Activated T-helper 17 cell treated with anti-CD3 and anti-CD28 coated beads, Interleukin-2, amount 50 U/mL, for 72 hours (primary cell): Measurements from ENCODE around the gene ZNF658. TPM values are rescaled to one million over a fixed set of nuclear protein-coding genes. Genes with fewer than 3 reads are reported as not detected.
"Not testable (repeated sequence)": the region's sequence is repeated elsewhere in the genome, so short reads cannot be mapped to it uniquely, and the experiment has no call there.

ENCODE experiments used
- ATAC-seq: fragments of 150-1000 bp; cut with Tn5 transposase; replicated peaks from 2 replicates; pipeline ENCODE4 v1.10.0; 2021; ENCODE audit warnings: mild to moderate bottlenecking, moderate library complexity
- H3K27ac Mint-ChIP-seq: one replicate; pipeline ENCODE4 v1.8.0; 2022; ENCODE audit warnings: mixed read lengths
- H3K27me3 Mint-ChIP-seq: one replicate; pipeline ENCODE4 v1.8.0; 2022; ENCODE audit warnings: mixed read lengths
- H3K36me3 Mint-ChIP-seq: one replicate; pipeline ENCODE4 v1.8.0; 2022; ENCODE audit warnings: low read depth, mild to moderate bottlenecking, mixed read lengths
- H3K4me1 Mint-ChIP-seq: one replicate; pipeline ENCODE4 v1.8.0; 2022; ENCODE audit warnings: mixed read lengths
- H3K4me3 Mint-ChIP-seq: one replicate; pipeline ENCODE4 v1.8.0; 2022; ENCODE audit warnings: mild to moderate bottlenecking, mixed read lengths
- H3K9me3 Mint-ChIP-seq: one replicate; pipeline ENCODE4 v1.8.0; 2022; ENCODE audit warnings: mixed read lengths
- total RNA-seq, 2 donors: library from RNA; stranded (reverse); gene quantifications; one replicate each; pipeline ENCODE4 v1.2.3, GENCODE V29; 2022

ZNF658 gene
- total RNA-seq: 1 to 10 TPM; 1.3 to 1.6 TPM

GRCh38 chr9:66900490-66901131, at the start of gene ZNF658:
Gene ZNF658, plus strand, starts transcription at chr9:66900725. Its CDS starts 2,837 bp downstream, at chr9:66903562.
- peak within 1 kb of the TSS; percentile 89 for H3K4me3 Mint-ChIP-seq

GRCh38 chr9:66861732-66862131, 38.8 kb upstream of the ZNF658 start:
- H3K36me3 Mint-ChIP-seq: not testable (repeated sequence)

More at GRCh38 chr9:66900490-66901131, at the start of gene ZNF658:
- peak within 1 kb of the TSS; percentile 88 for H3K27ac Mint-ChIP-seq
- not testable (repeated sequence) for H3K9me3 Mint-ChIP-seq, H3K27me3 Mint-ChIP-seq, H3K4me1 Mint-ChIP-seq, H3K36me3 Mint-ChIP-seq
- ATAC-seq: peak; percentile 96

GRCh38 chr9:66868660-66869059, 31.9 kb upstream of the ZNF658 start:
- ATAC-seq, H3K27me3 Mint-ChIP-seq, H3K9me3 Mint-ChIP-seq, H3K4me1 Mint-ChIP-seq, H3K27ac Mint-ChIP-seq, H3K36me3 Mint-ChIP-seq, H3K4me3 Mint-ChIP-seq: not testable (repeated sequence)

More at GRCh38 chr9:66861732-66862131, 38.8 kb upstream of the ZNF658 start:
- H3K27ac Mint-ChIP-seq, H3K9me3 Mint-ChIP-seq, H3K4me1 Mint-ChIP-seq, H3K4me3 Mint-ChIP-seq, H3K27me3 Mint-ChIP-seq, ATAC-seq: not testable (repeated sequence)

- not testable (repeated sequence) for H3K27me3 Mint-ChIP-seq, H3K4me3 Mint-ChIP-seq, H3K4me1 Mint-ChIP-seq, H3K27ac Mint-ChIP-seq, H3K9me3 Mint-ChIP-seq, H3K36me3 Mint-ChIP-seq, ATAC-seq
These were observed 19.9 kb upstream of the ZNF658 start for GRCh38 chr9:66880605-66881004.

- not testable (repeated sequence) for ATAC-seq, H3K4me3 Mint-ChIP-seq, H3K4me1 Mint-ChIP-seq, H3K9me3 Mint-ChIP-seq, H3K36me3 Mint-ChIP-seq, H3K27ac Mint-ChIP-seq, H3K27me3 Mint-ChIP-seq
These were observed 18.7 kb upstream of the ZNF658 start for GRCh38 chr9:66881847-66882246.

GRCh38 chr9:66890334-66890733, 10.2 kb upstream of the ZNF658 start:
- not testable (repeated sequence) for ATAC-seq, H3K4me1 Mint-ChIP-seq, H3K36me3 Mint-ChIP-seq, H3K4me3 Mint-ChIP-seq, H3K9me3 Mint-ChIP-seq, H3K27me3 Mint-ChIP-seq, H3K27ac Mint-ChIP-seq

GRCh38 chr9:66901141-66901540, 616 bp downstream of the ZNF658 start:
- not testable (repeated sequence) for H3K9me3 Mint-ChIP-seq, H3K27ac Mint-ChIP-seq, ATAC-seq, H3K27me3 Mint-ChIP-seq, H3K36me3 Mint-ChIP-seq, H3K4me1 Mint-ChIP-seq
- peak overlapping the region; percentile 89 for H3K4me3 Mint-ChIP-seq

GRCh38 chr9:66909560-66909959, 9.0 kb downstream of the ZNF658 start:
- ATAC-seq, H3K27me3 Mint-ChIP-seq, H3K27ac Mint-ChIP-seq, H3K4me3 Mint-ChIP-seq, H3K4me1 Mint-ChIP-seq, H3K9me3 Mint-ChIP-seq: not testable (repeated sequence)
- H3K36me3 Mint-ChIP-seq: peaks cover 13% of the 10 kb centered on the region

- not testable (repeated sequence) for H3K27me3 Mint-ChIP-seq, H3K4me3 Mint-ChIP-seq, H3K9me3 Mint-ChIP-seq, H3K36me3 Mint-ChIP-seq, ATAC-seq, H3K4me1 Mint-ChIP-seq, H3K27ac Mint-ChIP-seq
These were observed 19.5 kb downstream of the ZNF658 start for GRCh38 chr9:66920072-66920471.

GRCh38 chr9:66936194-66936870, 35.8 kb downstream of the ZNF658 start:
- H3K27me3 Mint-ChIP-seq, H3K9me3 Mint-ChIP-seq, H3K4me3 Mint-ChIP-seq, H3K36me3 Mint-ChIP-seq, H3K27ac Mint-ChIP-seq, ATAC-seq, H3K4me1 Mint-ChIP-seq: not testable (repeated sequence)

- not testable (repeated sequence) for H3K9me3 Mint-ChIP-seq, H3K4me1 Mint-ChIP-seq, H3K4me3 Mint-ChIP-seq, H3K27me3 Mint-ChIP-seq, ATAC-seq, H3K27ac Mint-ChIP-seq, H3K36me3 Mint-ChIP-seq
These were observed 37.1 kb downstream of the ZNF658 start for GRCh38 chr9:66937662-66938061.

GRCh38 chr9:66938322-66938721, 37.8 kb downstream of the ZNF658 start:
- ATAC-seq, H3K9me3 Mint-ChIP-seq, H3K36me3 Mint-ChIP-seq, H3K27ac Mint-ChIP-seq, H3K4me1 Mint-ChIP-seq, H3K4me3 Mint-ChIP-seq, H3K27me3 Mint-ChIP-seq: not testable (repeated sequence)

GRCh38 chr9:66939878-66940830, 39.6 kb downstream of the ZNF658 start:
- H3K4me3 Mint-ChIP-seq, ATAC-seq, H3K27me3 Mint-ChIP-seq, H3K9me3 Mint-ChIP-seq, H3K36me3 Mint-ChIP-seq, H3K4me1 Mint-ChIP-seq, H3K27ac Mint-ChIP-seq: not testable (repeated sequence)

- H3K4me3 Mint-ChIP-seq, H3K4me1 Mint-ChIP-seq, H3K36me3 Mint-ChIP-seq, H3K27me3 Mint-ChIP-seq, H3K9me3 Mint-ChIP-seq, ATAC-seq, H3K27ac Mint-ChIP-seq: not testable (repeated sequence)
These were observed 42.1 kb downstream of the ZNF658 start for GRCh38 chr9:66942400-66943155.
